SK-N-SH (cell line): ENCODE measurements around the gene SPTB. TPM values are rescaled to one million over a fixed set of nuclear protein-coding genes. Genes with fewer than 3 reads are reported as not detected.

Experiments used
- CTCF ChIA-PET: fragments of 300-600, 350-600 bp; formaldehyde crosslinking; extraction: SDS; loops from one replicate; lab custom pipeline; 2021; lab: Yijun Ruan, JAX
- POLR2A ChIA-PET: fragments of 350-600 bp; sonication (Branson Sonifier 250); formaldehyde crosslinking; extraction: SDS; loops from one replicate; lab custom pipeline; 2020; ENCODE audit warnings: antibody characterized with exemption, inconsistent platforms; lab: Yijun Ruan, JAX
- DNase-seq: peaks from one replicate; pipeline ENCODE4 v3.0.0; 2012
- H2AFZ ChIP-seq: fragments of 200-600 bp; sonication (generic); 2 replicates; pipeline ENCODE4 v1.8.1; 2016; ENCODE audit warnings: antibody characterized with exemption, mild to moderate bottlenecking, low read depth
- H3F3A ChIP-seq: fragments of 200-600 bp; sonication (generic); replicated peaks from 2 replicates; pipeline ENCODE3; 2016; ENCODE audit warnings: antibody characterized with exemption, mild to moderate bottlenecking; ENCODE audit not compliant: insufficient read depth
- H3K27ac ChIP-seq, 2 experiments: fragments of 200-500 bp in 1 of 2; fragments of 200-600 bp in 1 of 2; sonication (Bioruptor generic) in 1 of 2; sonication (generic), shearing (Covaris generic) in 1 of 2; 2 replicates each; pipeline versions ENCODE4 v1.5.1 to v1.6.1; 2014 to 2016; ENCODE audit warnings: low read depth in 2 of 2, inconsistent platforms in 1 of 2, low read length in 1 of 2, mild to moderate bottlenecking in 1 of 2, mixed read lengths in 1 of 2
- H3K27me3 ChIP-seq: fragments of 200-600 bp; sonication (generic), shearing (Covaris generic); 2 replicates; pipeline ENCODE4 v1.6.1; 2016; ENCODE audit warnings: mixed run types; ENCODE audit not compliant: insufficient read depth
- H3K36me3 ChIP-seq, 2 experiments: fragments of 200-500 bp in 1 of 2; fragments of 200-600 bp in 1 of 2; sonication (Bioruptor generic) in 1 of 2; sonication (generic) in 1 of 2; replicated peaks in 1 of 2; 2 replicates each; pipeline versions ENCODE3 to v1.5.1; 2014 to 2016; ENCODE audit warnings: low read length in 1 of 2, mild to moderate bottlenecking in 1 of 2; ENCODE audit not compliant: insufficient read depth in 2 of 2, control insufficient read depth in 1 of 2
- H3K4me1 ChIP-seq, 2 experiments: fragments of 200-500 bp in 1 of 2; fragments of 200-600 bp in 1 of 2; sonication (Bioruptor generic) in 1 of 2; sonication (generic), shearing (Covaris generic) in 1 of 2; 2 replicates each; pipeline versions ENCODE4 v1.5.1 to v1.6.1; 2014 to 2016; ENCODE audit warnings: low read depth in 1 of 2, low read length in 1 of 2, mixed run types in 1 of 2; ENCODE audit not compliant: insufficient read depth in 2 of 2, control insufficient read depth in 1 of 2
- H3K4me2 ChIP-seq: fragments of 200-600 bp; sonication (generic), shearing (Covaris generic); 2 replicates; pipeline ENCODE4 v1.6.1; 2017; ENCODE audit warnings: mixed run types
- H3K4me3 ChIP-seq, 2 experiments: fragments of 200-500 bp in 1 of 2; fragments of 200-600 bp in 1 of 2; sonication (Bioruptor generic) in 1 of 2; sonication (generic), shearing (Covaris generic) in 1 of 2; 2 replicates each; pipeline versions ENCODE4 v1.5.1 to v1.8.1; 2014 to 2016; ENCODE audit warnings: low read depth in 2 of 2, inconsistent platforms in 1 of 2, low read length in 1 of 2, mild to moderate bottlenecking in 1 of 2, mixed read lengths in 1 of 2, moderate library complexity in 1 of 2
- H3K79me2 ChIP-seq: fragments of 200-600 bp; sonication (generic); 2 replicates; pipeline ENCODE4 v1.8.1; 2017; ENCODE audit warnings: mild to moderate bottlenecking; ENCODE audit not compliant: insufficient read depth
- H3K9ac ChIP-seq: fragments of 200-600 bp; sonication (generic); 2 replicates; pipeline ENCODE4 v1.6.1; 2017; ENCODE audit warnings: mixed run types
- H3K9me2 ChIP-seq: fragments of 200-600 bp; sonication (generic); 2 replicates; pipeline ENCODE4 v1.6.1; 2017; ENCODE audit warnings: mixed run types
- H3K9me3 ChIP-seq: fragments of 200-600 bp; sonication (generic); 2 replicates; pipeline ENCODE4 v1.6.1; 2017; ENCODE audit warnings: mixed run types, mild to moderate bottlenecking, moderate library complexity
- H4K20me1 ChIP-seq: fragments of 200-600 bp; sonication (generic); 2 replicates; pipeline ENCODE4 v1.6.1; 2017; ENCODE audit warnings: mild to moderate bottlenecking, mixed run types; ENCODE audit not compliant: insufficient read depth
- ELF1 ChIP-seq: IDR thresholded peaks from 2 replicates; pipeline ENCODE4 v1.4.0; 2012
- EP300 ChIP-seq, 2 experiments: IDR thresholded peaks; 2 replicates each; pipeline versions ENCODE4 v1.4.0 to v1.6.1; 2012; ENCODE audit warnings: borderline replicate concordance in 1 of 2, low read depth in 1 of 2, low read length in 1 of 2
- EZH2phosphoT487 ChIP-seq: fragments of 200-600 bp; sonication (generic); IDR thresholded peaks from 2 replicates; pipeline ENCODE4 v1.6.1; 2017; ENCODE audit warnings: low read depth, mixed run types, mild to moderate bottlenecking, antibody characterized with exemption, moderate library complexity, borderline replicate concordance
- FOSL2 ChIP-seq: IDR thresholded peaks from 2 replicates; pipeline ENCODE4 v1.4.0; 2012; ENCODE audit warnings: low read depth, mild to moderate bottlenecking, moderate library complexity, borderline replicate concordance
- FOXM1 ChIP-seq: IDR thresholded peaks from 2 replicates; pipeline ENCODE4 v1.4.0; 2012; ENCODE audit warnings: low read depth, mild to moderate bottlenecking
- GABPA ChIP-seq: IDR thresholded peaks from 2 replicates; pipeline ENCODE4 v1.4.0; 2012; ENCODE audit warnings: low read depth, mild to moderate bottlenecking
- GATA2 ChIP-seq: sonication (generic); formaldehyde crosslinking; IDR thresholded peaks from 2 replicates; pipeline ENCODE4 v1.5.0; 2020; ENCODE audit warnings: mild to moderate bottlenecking, missing genetic modification reagents
- MEF2A ChIP-seq: IDR thresholded peaks from 2 replicates; pipeline ENCODE4 v1.4.0; 2012; ENCODE audit warnings: low read depth, borderline replicate concordance
- NFIC ChIP-seq: IDR thresholded peaks from 2 replicates; pipeline ENCODE4 v1.4.0; 2012; ENCODE audit warnings: borderline replicate concordance
- RCOR1 ChIP-seq: fragments of 150-350 bp; IDR thresholded peaks from 2 replicates; pipeline ENCODE4 v1.6.1; 2017; ENCODE audit warnings: antibody characterized with exemption, low read length
- YY1 ChIP-seq: IDR thresholded peaks from 2 replicates; pipeline ENCODE4 v1.4.0; 2012; ENCODE audit warnings: low read depth, mild to moderate bottlenecking
- WGBS: methylation state at CpG from one replicate; pipeline ENCODE4 v1.1.6; 2017; ENCODE audit warnings: low lambda C conversion rate; 5-methylcytosine and 5-hydroxymethylcytosine counted together
- polyA plus RNA-seq, 3 experiments: library from polyadenylated mRNA; depleted of rRNA; stranded (reverse); fragments of >200 nt; gene quantifications; 2 replicates each; pipeline ENCODE4 v1.2.3, GENCODE V29; 2012
- TF ChIP-seq, protein P1 (sequence below): IDR thresholded peaks from 2 replicates; pipeline ENCODE4; 2012
- TF ChIP-seq, protein P2 (sequence below): IDR thresholded peaks from 2 replicates; pipeline ENCODE4 v1.4.0; 2012; ENCODE audit warnings: low read depth, borderline replicate concordance
- TF ChIP-seq, protein P3 (sequence below): IDR thresholded peaks from 2 replicates; pipeline ENCODE4 v1.4.0; 2012; ENCODE audit warnings: low read depth
- TF ChIP-seq, protein P4 (sequence below): fragments of 200-600 bp; sonication (generic); IDR thresholded peaks from 2 replicates; pipeline ENCODE4 v1.6.1; 2017; ENCODE audit warnings: antibody characterized with exemption, mild to moderate bottlenecking, moderate library complexity
- TF ChIP-seq, protein P5 (sequence below): IDR thresholded peaks from 2 replicates; pipeline ENCODE4 v1.4.0; 2012; ENCODE audit warnings: low read depth, borderline replicate concordance

The SPTB gene
- polyA plus RNA-seq, 1 of the 3 experiments (the other 2 are of a cell fraction): 0.15 TPM

DNA sequence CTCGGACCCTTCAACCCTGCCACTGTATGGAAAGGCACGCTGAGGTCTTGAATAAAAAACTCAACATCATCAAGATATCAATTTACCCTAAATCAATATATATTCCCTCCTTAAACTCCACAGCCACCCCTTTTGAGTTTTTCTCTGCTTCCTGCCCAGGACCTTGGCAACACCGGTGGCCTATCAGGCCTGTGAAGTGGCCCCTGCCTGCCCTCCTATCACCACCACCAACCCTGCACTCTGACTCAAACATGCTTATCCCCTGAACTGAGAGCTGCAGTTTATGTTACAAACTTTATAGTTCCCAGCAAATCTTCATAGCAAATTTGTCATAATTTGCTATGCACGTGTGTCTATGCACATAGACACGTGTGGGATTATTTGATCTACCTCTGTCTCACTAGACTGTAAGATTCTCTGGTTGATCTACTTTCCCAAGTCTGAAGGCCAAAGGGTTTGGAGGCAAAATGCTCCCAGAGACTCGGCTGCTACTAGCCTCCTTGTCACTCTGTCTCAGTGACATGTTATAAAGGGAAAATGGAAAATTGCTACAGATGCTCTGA lies 63.4 kb downstream of the SPTB start:
- H3K27me3 ChIP-seq: no peaks in the 10 kb centered on the region
- H4K20me1 ChIP-seq: no peaks in the 10 kb centered on the region
- H3K4me3 ChIP-seq: no peak overlapping the region
- H3K9me3 ChIP-seq: no peaks in the 10 kb centered on the region
- no peaks in the 10 kb centered on the region for H3K9me2 ChIP-seq
- TF ChIP-seq FOSL2 (no peak), GABPA (no peak), YY1 (no peak), FOXM1 (no peak)
- TF ChIP-seq, protein P1, sequence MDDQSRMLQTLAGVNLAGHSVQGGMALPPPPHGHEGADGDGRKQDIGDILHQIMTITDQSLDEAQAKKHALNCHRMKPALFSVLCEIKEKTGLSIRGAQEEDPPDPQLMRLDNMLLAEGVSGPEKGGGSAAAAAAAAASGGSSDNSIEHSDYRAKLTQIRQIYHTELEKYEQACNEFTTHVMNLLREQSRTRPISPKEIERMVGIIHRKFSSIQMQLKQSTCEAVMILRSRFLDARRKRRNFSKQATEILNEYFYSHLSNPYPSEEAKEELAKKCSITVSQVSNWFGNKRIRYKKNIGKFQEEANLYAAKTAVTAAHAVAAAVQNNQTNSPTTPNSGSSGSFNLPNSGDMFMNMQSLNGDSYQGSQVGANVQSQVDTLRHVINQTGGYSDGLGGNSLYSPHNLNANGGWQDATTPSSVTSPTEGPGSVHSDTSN: no peak
- TF ChIP-seq, protein P2, sequence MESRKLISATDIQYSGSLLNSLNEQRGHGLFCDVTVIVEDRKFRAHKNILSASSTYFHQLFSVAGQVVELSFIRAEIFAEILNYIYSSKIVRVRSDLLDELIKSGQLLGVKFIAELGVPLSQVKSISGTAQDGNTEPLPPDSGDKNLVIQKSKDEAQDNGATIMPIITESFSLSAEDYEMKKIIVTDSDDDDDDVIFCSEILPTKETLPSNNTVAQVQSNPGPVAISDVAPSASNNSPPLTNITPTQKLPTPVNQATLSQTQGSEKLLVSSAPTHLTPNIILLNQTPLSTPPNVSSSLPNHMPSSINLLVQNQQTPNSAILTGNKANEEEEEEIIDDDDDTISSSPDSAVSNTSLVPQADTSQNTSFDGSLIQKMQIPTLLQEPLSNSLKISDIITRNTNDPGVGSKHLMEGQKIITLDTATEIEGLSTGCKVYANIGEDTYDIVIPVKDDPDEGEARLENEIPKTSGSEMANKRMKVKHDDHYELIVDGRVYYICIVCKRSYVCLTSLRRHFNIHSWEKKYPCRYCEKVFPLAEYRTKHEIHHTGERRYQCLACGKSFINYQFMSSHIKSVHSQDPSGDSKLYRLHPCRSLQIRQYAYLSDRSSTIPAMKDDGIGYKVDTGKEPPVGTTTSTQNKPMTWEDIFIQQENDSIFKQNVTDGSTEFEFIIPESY: no peak
- TF ChIP-seq, protein P3, sequence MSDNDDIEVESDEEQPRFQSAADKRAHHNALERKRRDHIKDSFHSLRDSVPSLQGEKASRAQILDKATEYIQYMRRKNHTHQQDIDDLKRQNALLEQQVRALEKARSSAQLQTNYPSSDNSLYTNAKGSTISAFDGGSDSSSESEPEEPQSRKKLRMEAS: no peak
- no peak for DNase-seq
- H3K4me2 ChIP-seq: no peak overlapping the region
- H3K9ac ChIP-seq: no peak overlapping the region
- H3K79me2 ChIP-seq: no peaks in the 10 kb centered on the region
- 93% methylated on average over 6 of the region's 6 CpGs for WGBS
- H3K27ac ChIP-seq: no peak overlapping the region
- H3K36me3 ChIP-seq: no peaks in the 10 kb centered on the region
- no peaks in the 10 kb centered on the region for H3F3A ChIP-seq
- ChIA-PET POLR2A (interaction anchor here (0.7 kb wide), 1 partner anchor 18 kb away, joined by 3 read pairs; no protein-coding TSS in a partner anchor), CTCF (interaction anchor here (0.9 to 7.2 kb wide), 4 partner anchors 15 to 95 kb away, joined by 3 to 63 read pairs (median 8); no protein-coding TSS in a partner anchor)
- H3K4me1 ChIP-seq: peaks cover 0 to 15% of the 10 kb centered on the region in 2 experiments; a peak in 2 of 4 replicates
- H2AFZ ChIP-seq: no peak overlapping the region

DNA sequence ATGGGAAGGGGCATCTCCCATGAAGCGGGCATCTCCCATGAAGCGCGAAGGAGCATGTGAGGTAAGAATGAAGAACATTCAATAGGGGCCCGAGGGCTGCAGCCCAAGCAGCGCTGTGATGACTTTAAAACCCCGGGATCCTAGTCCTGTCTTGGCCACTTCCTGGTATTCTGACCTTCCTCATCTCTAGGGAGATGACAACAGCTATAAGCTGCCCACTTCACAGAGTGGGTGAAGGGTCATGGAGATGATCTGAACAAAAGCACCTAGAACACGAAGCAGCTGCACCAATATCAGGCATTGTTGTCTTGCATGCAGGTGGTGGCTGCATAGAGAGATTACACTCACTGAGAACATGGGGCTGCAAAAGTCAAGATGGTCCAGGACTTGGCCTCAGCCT lies 64.5 kb downstream of the SPTB start:
- H3K27ac ChIP-seq: no peak overlapping the region
- TF ChIP-seq GATA2 (CRISPR knock-in tag) (no peak), NFIC (no peak), ELF1 (no peak), EP300 (IDR thresholded peaks at IDR 0.05; ENCODE audit: borderline replicate concordance in 1 of 2, low read depth in 1 of 2, low read length in 1 of 2) (no peak), RCOR1 (no peak), MEF2A (no peak), EZH2phosphoT487 (no peak), FOXM1 (no peak)
- TF ChIP-seq, protein P4, sequence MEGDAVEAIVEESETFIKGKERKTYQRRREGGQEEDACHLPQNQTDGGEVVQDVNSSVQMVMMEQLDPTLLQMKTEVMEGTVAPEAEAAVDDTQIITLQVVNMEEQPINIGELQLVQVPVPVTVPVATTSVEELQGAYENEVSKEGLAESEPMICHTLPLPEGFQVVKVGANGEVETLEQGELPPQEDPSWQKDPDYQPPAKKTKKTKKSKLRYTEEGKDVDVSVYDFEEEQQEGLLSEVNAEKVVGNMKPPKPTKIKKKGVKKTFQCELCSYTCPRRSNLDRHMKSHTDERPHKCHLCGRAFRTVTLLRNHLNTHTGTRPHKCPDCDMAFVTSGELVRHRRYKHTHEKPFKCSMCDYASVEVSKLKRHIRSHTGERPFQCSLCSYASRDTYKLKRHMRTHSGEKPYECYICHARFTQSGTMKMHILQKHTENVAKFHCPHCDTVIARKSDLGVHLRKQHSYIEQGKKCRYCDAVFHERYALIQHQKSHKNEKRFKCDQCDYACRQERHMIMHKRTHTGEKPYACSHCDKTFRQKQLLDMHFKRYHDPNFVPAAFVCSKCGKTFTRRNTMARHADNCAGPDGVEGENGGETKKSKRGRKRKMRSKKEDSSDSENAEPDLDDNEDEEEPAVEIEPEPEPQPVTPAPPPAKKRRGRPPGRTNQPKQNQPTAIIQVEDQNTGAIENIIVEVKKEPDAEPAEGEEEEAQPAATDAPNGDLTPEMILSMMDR: no peak
- TF ChIP-seq, protein P2: no peak
- TF ChIP-seq, protein P5, sequence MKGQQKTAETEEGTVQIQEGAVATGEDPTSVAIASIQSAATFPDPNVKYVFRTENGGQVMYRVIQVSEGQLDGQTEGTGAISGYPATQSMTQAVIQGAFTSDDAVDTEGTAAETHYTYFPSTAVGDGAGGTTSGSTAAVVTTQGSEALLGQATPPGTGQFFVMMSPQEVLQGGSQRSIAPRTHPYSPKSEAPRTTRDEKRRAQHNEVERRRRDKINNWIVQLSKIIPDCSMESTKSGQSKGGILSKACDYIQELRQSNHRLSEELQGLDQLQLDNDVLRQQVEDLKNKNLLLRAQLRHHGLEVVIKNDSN: no peak
- TF ChIP-seq, protein P1: no peak

More for the DNA sequence above, 64.5 kb downstream of the SPTB start:
- Histone ChIP-seq H3K9me2 (no peaks in the 10 kb centered on the region), H3K79me2 (no peaks in the 10 kb centered on the region), H3K9me3 (no peaks in the 10 kb centered on the region), H3K4me1 (peaks cover 0 to 15% of the 10 kb centered on the region in 2 experiments; a peak in 2 of 4 replicates), H3K4me3 (no peak overlapping the region), H3F3A (no peaks in the 10 kb centered on the region), H3K36me3 (no peaks in the 10 kb centered on the region), H2AFZ (no peak overlapping the region), H3K4me2 (no peak overlapping the region), H3K9ac (no peak overlapping the region), H4K20me1 (no peaks in the 10 kb centered on the region), H3K27me3 (no peaks in the 10 kb centered on the region)
- 90% methylated on average over 7 of the region's 7 CpGs for WGBS
- DNase-seq: no peak
- ChIA-PET CTCF (interaction anchor here (2.8 to 7.2 kb wide), 2 partner anchors 14 to 76 kb away, joined by 14 to 63 read pairs; no protein-coding TSS in a partner anchor), POLR2A (interaction anchor here (0.6 to 0.7 kb wide), 2 partner anchors 17 to 169 kb away, joined by 3 read pairs; no protein-coding TSS in a partner anchor)
